K562 (cell line): ENCODE measurements around the gene NR3C1. TPM values are rescaled to one million over a fixed set of nuclear protein-coding genes. Genes with fewer than 3 reads are reported as not detected.

ENCODE experiments used
- ATAC-seq: fragments of 200-7000 bp; cut with Tn5 transposase; 3 replicates; pipeline ENCODE4 v1.9.1; 2020; ENCODE audit warnings: moderate library complexity
- BruUV-seq: library from RNA; stranded (reverse); fragments of 400-500 nt; replicated peaks from 2 replicates; lab custom pipeline; 2021; lab: Mats Ljungman, UMichigan
- CTCF ChIA-PET: fragments of 300-600 bp; formaldehyde crosslinking; extraction: SDS; loops from one replicate; lab custom pipeline; 2021; ENCODE audit warnings: low intra/inter-chr PET ratio; lab: Yijun Ruan, JAX
- POLR2A ChIA-PET: fragments of 300-600, 350-650 bp; sonication (Branson Sonifier 250); formaldehyde crosslinking; extraction: SDS; loops from one replicate; lab custom pipeline; 2021; ENCODE audit warnings: antibody characterized with exemption, inconsistent platforms; lab: Yijun Ruan, JAX
- DNase-seq, 4 experiments: peaks; one replicate each; pipeline versions ENCODE4 v3.0.0 to v3.0.0-alpha.2; 2011 to 2018; ENCODE audit warnings: low spot score in 3 of 4, mixed read lengths in 3 of 4; ENCODE audit errors: extremely low read depth in 1 of 4
- FAIRE-seq: peaks from 2 replicates; lab custom pipeline; 2011; peaks lifted over from hg19 to GRCh38; lab: Jason Lieb, UNC
- H2AFZ ChIP-seq: 2 replicates; pipeline ENCODE4 v1.6.0; 2011; ENCODE audit warnings: low read depth, low read length, control low read depth, inconsistent platforms
- H3K27ac ChIP-seq: fragments of 200-600 bp; 3 replicates; pipeline ENCODE4 v1.8.0; 2011; ENCODE audit warnings: low read depth, mild to moderate bottlenecking, control low read depth, inconsistent platforms, low read length, moderate library complexity, mixed read lengths; ENCODE audit errors: extremely low read depth
- H3K27me3 ChIP-seq, 2 experiments: fragments of 300-600 bp in 1 of 2; 2 replicates in 1 of 2; 3 replicates in 1 of 2; pipeline versions ENCODE4 v1.6.0 to v1.8.0; 2011; ENCODE audit warnings: inconsistent platforms in 2 of 2, low read length in 2 of 2, mild to moderate bottlenecking in 1 of 2, mixed read lengths in 1 of 2, moderate library complexity in 1 of 2; ENCODE audit not compliant: control insufficient read depth in 2 of 2, insufficient read depth in 2 of 2
- H3K36me3 ChIP-seq: fragments of 300-600 bp; 3 replicates; pipeline ENCODE4 v1.8.0; 2011; ENCODE audit warnings: mild to moderate bottlenecking, low read length, inconsistent platforms; ENCODE audit not compliant: control insufficient read depth, insufficient read depth
- H3K4me1 ChIP-seq, 2 experiments: fragments of 200-600 bp in 1 of 2; replicated peaks in 1 of 2; 2 replicates in 1 of 2; 3 replicates in 1 of 2; pipeline versions ENCODE4 v1.5.1 to v1.8.0; 2011; ENCODE audit warnings: inconsistent platforms in 2 of 2, low read length in 2 of 2, mild to moderate bottlenecking in 1 of 2, mixed read lengths in 1 of 2, moderate library complexity in 1 of 2; ENCODE audit not compliant: control insufficient read depth in 2 of 2, insufficient read depth in 2 of 2
- H3K4me2 ChIP-seq: 2 replicates; pipeline ENCODE4 v1.6.1; 2011; ENCODE audit warnings: low read length, control low read depth, inconsistent platforms, mixed read lengths; ENCODE audit not compliant: insufficient read depth
- H3K4me3 ChIP-seq: fragments of 200-600 bp; sonication (generic), shearing (Covaris generic); 2 replicates; pipeline ENCODE4 v1.5.1; 2016; ENCODE audit warnings: control low read depth, inconsistent platforms
- H3K79me2 ChIP-seq: fragments of 200-600 bp; 3 replicates; pipeline ENCODE4 v1.8.0; 2011; ENCODE audit warnings: low read length, inconsistent platforms; ENCODE audit not compliant: control insufficient read depth, insufficient read depth
- H3K9ac ChIP-seq, 2 experiments: 2 replicates each; pipeline versions ENCODE4 v1.6.0 to v1.6.1; 2011; ENCODE audit warnings: low read depth in 2 of 2, low read length in 2 of 2, control low read depth in 1 of 2, inconsistent platforms in 1 of 2, mild to moderate bottlenecking in 1 of 2, mixed read lengths in 1 of 2; ENCODE audit not compliant: insufficient read depth in 1 of 2
- H3K9me1 ChIP-seq: one replicate; pipeline ENCODE4 v1.6.0; 2011; ENCODE audit warnings: inconsistent platforms, mild to moderate bottlenecking, low read length, moderate library complexity; ENCODE audit not compliant: control insufficient read depth, insufficient read depth
- H3K9me3 ChIP-seq: replicated peaks from 2 replicates; pipeline ENCODE4 v1.5.1; 2011; ENCODE audit warnings: low read depth, low read length, inconsistent platforms; ENCODE audit not compliant: control insufficient read depth, insufficient read depth
- H4K20me1 ChIP-seq: replicated peaks from 2 replicates; pipeline ENCODE4 v1.6.1; 2011; ENCODE audit warnings: low read length, inconsistent platforms, mixed read lengths; ENCODE audit not compliant: control insufficient read depth, insufficient read depth
- ARHGAP35 ChIP-seq: fragments of 450-650 bp; IDR thresholded peaks from 2 replicates; pipeline ENCODE4 v1.6.1; 2018; ENCODE audit not compliant: partially characterized antibody
- ARID1B ChIP-seq: fragments of 450-650 bp; IDR thresholded peaks from 2 replicates; pipeline ENCODE4 v1.6.1; 2016; ENCODE audit warnings: antibody characterized with exemption, mild to moderate bottlenecking, inconsistent platforms
- BACH1 ChIP-seq: fragments of 200-800 bp; sonication (Bioruptor generic); IDR thresholded peaks from 2 replicates; pipeline ENCODE4 v1.6.1; 2016; ENCODE audit warnings: missing genetic modification characterization, missing compliant biosample characterization
- CHD1 ChIP-seq: fragments of 200-600 bp; sonication (generic); IDR thresholded peaks from one replicate; pipeline ENCODE4 v1.6.1; 2012; ENCODE audit warnings: mild to moderate bottlenecking, moderate library complexity, low read length, inconsistent platforms
- CREB3 ChIP-seq: fragments of 450-650 bp; conservative IDR thresholded peaks from 2 replicates; pipeline ENCODE4 v1.6.1; 2016; ENCODE audit warnings: missing genetic modification characterization, low read depth, mild to moderate bottlenecking, missing compliant biosample characterization, moderate library complexity
- DLX4 ChIP-seq: fragments of 250-450 bp; sonication (Bioruptor Pico); IDR thresholded peaks from 2 replicates; pipeline ENCODE4 v1.6.1; 2021; ENCODE audit warnings: mild to moderate bottlenecking
- FOXP1 ChIP-seq: sonication (generic); formaldehyde crosslinking; IDR thresholded peaks from 2 replicates; pipeline ENCODE4 v1.8.0; 2022; ENCODE audit warnings: mild to moderate bottlenecking, missing genetic modification reagents
- HMBOX1 ChIP-seq: sonication (generic); IDR thresholded peaks from 2 replicates; pipeline ENCODE4 v1.6.1; 2016
- HOXB6 ChIP-seq: fragments of 250-450 bp; sonication (Bioruptor Pico); IDR thresholded peaks from 2 replicates; pipeline ENCODE4 v1.5.1; 2022; ENCODE audit warnings: mild to moderate bottlenecking, borderline replicate concordance
- NCOR1 ChIP-seq: fragments of 450-650 bp; IDR thresholded peaks from 2 replicates; pipeline ENCODE4 v1.6.1; 2016; ENCODE audit warnings: mild to moderate bottlenecking, moderate library complexity
- POLR2A ChIP-seq: fragments of 450-650 bp; conservative IDR thresholded peaks from 2 replicates; pipeline ENCODE4 v1.6.1; 2016
- RBBP5 ChIP-seq: fragments of 200-600 bp; sonication (generic); IDR thresholded peaks from 2 replicates; pipeline ENCODE4 v1.6.1; 2012; ENCODE audit warnings: borderline replicate concordance, mild to moderate bottlenecking, low read length, control low read depth, inconsistent platforms; ENCODE audit not compliant: insufficient read depth, poor library complexity, severe bottlenecking
- TAL1 ChIP-seq: fragments of 450-650 bp; IDR thresholded peaks from 2 replicates; pipeline ENCODE4 v1.6.1; 2016; ENCODE audit warnings: mild to moderate bottlenecking
- TCF3 ChIP-seq: sonication (generic); formaldehyde crosslinking; IDR thresholded peaks from 2 replicates; pipeline ENCODE4 v1.4.0; 2020; ENCODE audit warnings: mild to moderate bottlenecking, missing genetic modification reagents
- TEAD4 ChIP-seq, 2 experiments: sonication (generic) in 1 of 2; formaldehyde crosslinking in 1 of 2; IDR thresholded peaks; 2 replicates each; pipeline versions ENCODE4 v1.6.1 to v1.8.0; 2012 to 2022; ENCODE audit warnings: borderline replicate concordance in 1 of 2, inconsistent platforms in 1 of 2, low read length in 1 of 2, mild to moderate bottlenecking in 1 of 2, missing genetic modification reagents in 1 of 2
- ZFPM2 ChIP-seq: fragments of 250-450 bp; sonication (Bioruptor Pico); IDR thresholded peaks from 2 replicates; pipeline ENCODE4 v1.5.1; 2022; ENCODE audit warnings: mild to moderate bottlenecking
- ZNF277 ChIP-seq: fragments of 250-450 bp; sonication (Bioruptor Pico); IDR thresholded peaks from 2 replicates; pipeline ENCODE4 v1.8.0; 2022; ENCODE audit warnings: inconsistent platforms, mild to moderate bottlenecking, moderate library complexity, borderline replicate concordance
- ZNF583 ChIP-seq: fragments of 250-450 bp; sonication (Bioruptor Pico); IDR thresholded peaks from 2 replicates; pipeline ENCODE4 v1.4.0; 2020
- WGBS: fragments of 100-300 bp; shearing (Covaris generic); methylation state at CpG from one replicate; pipeline ENCODE4 v1.1.6; 2016; ENCODE audit warnings: low coverage, mixed read lengths; ENCODE audit not compliant: insufficient coverage; ENCODE audit errors: missing lambda C conversion rate; 5-methylcytosine and 5-hydroxymethylcytosine counted together
- in situ Hi-C: fragments of 300-500 bp; cut with MboI; formaldehyde crosslinking; loops from 4 replicates; pipeline ENCODE4 v1.15.0; 2018; ENCODE audit warnings: inconsistent platforms, mixed read lengths
- intact Hi-C: fragments of 100-400 bp; cut with micrococcal nuclease; formaldehyde crosslinking; loops from 2 replicates; pipeline ENCODE4 v1.14.2; 2022
- polyA plus RNA-seq, 8 experiments: library from polyadenylated mRNA; depleted of rRNA in 4 of 8; stranded (reverse) in 5 of 8; unstranded in 3 of 8; fragments of >200 nt; fragmentation: Nextera tagmentation in 2 of 8; fragmentation: Illumina TruSeq in 1 of 8; extraction: Ambion mirVana in 2 of 8; extraction: Trizol in 1 of 8; gene quantifications; 2 replicates each; pipeline versions ENCODE4 v1.2.1 to v1.2.3, GENCODE V29; 2011 to 2014; ENCODE audit warnings: inconsistent platforms in 1 of 8, missing spikeins in 1 of 8
- total RNA-seq, 7 experiments: library from RNA; depleted of rRNA in 6 of 7; stranded (reverse); fragments of >200 nt in 6 of 7; fragmentation: Illumina TruSeq in 2 of 7; extraction: Trizol in 2 of 7; gene quantifications; 2 replicates each; pipeline versions ENCODE4 v1.2.1 to v1.2.3, GENCODE V29; 2011 to 2021; ENCODE audit warnings: low replicate concordance in 1 of 7

The NR3C1 gene
- total and polyA plus RNA-seq, 9 of the 15 experiments (the other 6 are each of a cell fraction or from before 2014, with no cell fraction given): 8.2 to 36.0 (median 15.0) TPM

GRCh38 chr5:143343042-143343441 is 60.4 kb downstream of the NR3C1 start:
- ATAC-seq (peak; percentile 59), DNase-seq (peak in 1 of 4 experiments; percentile 30), FAIRE-seq (peak; percentile 56)
- no peak overlapping the region for H3K4me3 ChIP-seq
- H3K9me3 ChIP-seq: no peaks in the 10 kb centered on the region
- peaks cover 0 to 20% of the 10 kb centered on the region in 2 experiments; a peak in 2 of 5 replicates for H3K4me1 ChIP-seq
- 3% methylated on average over 2 of the region's 2 CpGs for WGBS
- H3K27me3 ChIP-seq: no peaks in the 10 kb centered on the region
- H4K20me1 ChIP-seq: no peaks in the 10 kb centered on the region
- H3K36me3 ChIP-seq: 0 out of 3 replicates have a peak, but pooled peaks cover 3% of the 10 kb centered on the region
- POLR2A ChIA-PET: no interaction called here
- CTCF ChIA-PET: no interaction called here
- no peaks in the 10 kb centered on the region for H3K9me1 ChIP-seq
- no TSS peak for BruUV-seq
- H3K79me2 ChIP-seq: peaks cover 68% of the 10 kb centered on the region
- intact Hi-C loops (loop anchor here (5.0 kb wide), 2 partner anchors 59 to 151 kb away; partner anchors contain the start of gene NR3C1), in situ Hi-C loops (no loop called here)
- H2AFZ ChIP-seq: no peak overlapping the region
- H3K9ac ChIP-seq: no peak overlapping the region
- peak overlapping the region; percentile 21; the same call in 1 of the 2 replicates for H3K4me2 ChIP-seq
- H3K27ac ChIP-seq: no peak overlapping the region
- TF ChIP-seq FOXP1 (no peak), ZFPM2 (no peak), ARHGAP35 (no peak), DLX4 (CRISPR knock-in tag) (no peak), RBBP5 (no peak), ARID1B (peak; percentile 51; the same call in 1 of the 2 replicates), CHD1 (no peak), TAL1 (peak; percentile 59; the same call in 1 of the 2 replicates), TCF3 (CRISPR knock-in tag) (peak; percentile 63), ZNF583 (no peak), HOXB6 (CRISPR knock-in tag) (no peak), HMBOX1 (peak; percentile 17; the same call in 1 of the 2 replicates), POLR2A (no peak), BACH1 (tag) (0 out of 2 replicates have a peak, but pooled peaks have one; percentile 32), ZNF277 (no peak), NCOR1 (peak; percentile 38; the same call in 1 of the 2 replicates), CREB3 (no peak), TEAD4 (IDR thresholded peaks at IDR 0.05; ENCODE audit: low read length) (peak; percentile 48; the same call in 1 of the 2 replicates), TEAD4 (CRISPR knock-in tag; IDR thresholded peaks at IDR 0.05; ENCODE audit: borderline replicate concordance) (no peak)
